Suprapubic skin (tissue), 4 donors: Measurements from ENCODE around the gene SERPINI1. TPM values are rescaled to one million over a fixed set of nuclear protein-coding genes. Genes with fewer than 3 reads are reported as not detected.

Experiments used
- DNase-seq, 2 donors: peaks; one replicate each; pipeline ENCODE4 v3.0.0-alpha.2; 2019; ENCODE audit warnings: low spot score in 2 of 2
- H3K27ac ChIP-seq: fragments of 200-600 bp; sonication (generic); one replicate; pipeline ENCODE4 v1.5.1; 2019
- H3K27me3 ChIP-seq: fragments of 200-600 bp; sonication (generic); one replicate; pipeline ENCODE4 v1.5.1; 2019
- H3K36me3 ChIP-seq: fragments of 200-600 bp; sonication (generic); one replicate; pipeline ENCODE4 v1.5.1; 2019
- H3K4me1 ChIP-seq: fragments of 200-600 bp; sonication (generic); one replicate; pipeline ENCODE4 v1.5.1; 2019
- H3K4me3 ChIP-seq: fragments of 200-600 bp; sonication (generic); one replicate; pipeline ENCODE4 v1.5.1; 2019; ENCODE audit warnings: mild to moderate bottlenecking
- H3K9me3 ChIP-seq: fragments of 200-600 bp; sonication (generic); one replicate; pipeline ENCODE4 v1.5.1; 2019
- CTCF ChIP-seq, 2 donors: fragments of 200-600 bp in 1 of 2; fragments of 450-650 bp in 1 of 2; sonication (generic) in 1 of 2; IDR thresholded peaks; one replicate each; pipeline ENCODE4 v1.5.1; 2016 to 2019; ENCODE audit warnings: antibody characterized with exemption in 2 of 2, mild to moderate bottlenecking in 1 of 2, moderate library complexity in 1 of 2
- EP300 ChIP-seq: sonication (generic); formaldehyde crosslinking; IDR thresholded peaks from one replicate; pipeline ENCODE4 v1.6.1; 2017; ENCODE audit warnings: antibody characterized with exemption
- POLR2A ChIP-seq, 2 donors: fragments of 450-650 bp; IDR thresholded peaks; one replicate each; pipeline ENCODE4 v1.6.1; 2017; ENCODE audit warnings: antibody characterized with exemption in 2 of 2, mild to moderate bottlenecking in 2 of 2, moderate library complexity in 2 of 2
- POLR2AphosphoS5 ChIP-seq, 3 donors: sonication (generic); formaldehyde crosslinking; IDR thresholded peaks; one replicate each; pipeline ENCODE4 v1.6.1; 2017; ENCODE audit warnings: antibody characterized with exemption in 3 of 3
- WGBS: methylation state at CpG from one replicate; pipeline ENCODE4 v1.1.5; 2018; 5-methylcytosine and 5-hydroxymethylcytosine counted together
- total RNA-seq, 4 donors: library from RNA; depleted of rRNA; stranded (reverse); fragments of >200 nt; gene quantifications; one replicate each; pipeline ENCODE4 v1.1.0, GENCODE V29; 2016

Gene SERPINI1
- total RNA-seq, 4 donors from 2014 or later = 1.6 to 3.0 (median 2.0) TPM

- no peak overlapping the region for H3K4me3 ChIP-seq
- no peaks in the 10 kb centered on the region for H3K36me3 ChIP-seq
- no peak overlapping the region for H3K27ac ChIP-seq
- DNase-seq = no peak
- no peaks in the 10 kb centered on the region for H3K4me1 ChIP-seq
- no peaks in the 10 kb centered on the region for H3K9me3 ChIP-seq
- no peaks in the 10 kb centered on the region for H3K27me3 ChIP-seq
- TF ChIP-seq CTCF (IDR thresholded peaks at IDR 0.05) (no peak), POLR2A (IDR thresholded peaks at IDR 0.05) (no peak), EP300 (no peak), POLR2AphosphoS5 (IDR thresholded peaks at IDR 0.05) (no peak)
Measured at GRCh38 chr3:167854846-167855245, 119.3 kb downstream of the SERPINI1 start.

- DNase-seq = no peak
- 80% methylated on average over 1 of the region's 1 CpG for WGBS
- Histone ChIP-seq H3K27me3 (no peaks in the 10 kb centered on the region), H3K4me1 (no peaks in the 10 kb centered on the region), H3K4me3 (no peak overlapping the region), H3K27ac (no peak overlapping the region), H3K9me3 (no peaks in the 10 kb centered on the region), H3K36me3 (no peaks in the 10 kb centered on the region)
- TF ChIP-seq EP300 (no peak), POLR2AphosphoS5 (IDR thresholded peaks at IDR 0.05) (no peak), CTCF (IDR thresholded peaks at IDR 0.05) (no peak), POLR2A (IDR thresholded peaks at IDR 0.05) (no peak)
Measured at GRCh38 chr3:167855306-167855705, 119.8 kb downstream of the SERPINI1 start.

DNA sequence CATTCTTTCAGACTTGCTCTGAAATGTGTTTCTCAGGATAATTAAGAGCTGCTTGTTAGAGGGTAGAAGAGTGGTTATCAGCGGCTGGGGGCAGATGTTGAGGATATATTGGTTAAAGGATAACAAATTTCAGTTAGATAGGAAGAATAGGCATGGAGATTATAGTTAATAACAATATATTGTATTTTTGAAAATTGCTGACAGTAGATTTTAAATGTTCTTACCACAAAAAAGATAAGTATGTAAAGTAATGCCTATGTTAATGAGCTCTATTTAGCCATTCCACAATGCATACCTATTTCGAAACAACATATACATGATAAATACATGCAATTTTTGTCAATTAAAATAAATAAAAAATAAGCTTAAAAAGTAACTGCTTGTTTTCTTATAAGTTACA, 123.3 kb downstream of the SERPINI1 start:
- no peak for DNase-seq
- TF ChIP-seq EP300 (no peak), POLR2A (IDR thresholded peaks at IDR 0.05) (no peak), POLR2AphosphoS5 (IDR thresholded peaks at IDR 0.05) (no peak), CTCF (IDR thresholded peaks at IDR 0.05) (no peak)
- Histone ChIP-seq H3K9me3 (no peaks in the 10 kb centered on the region), H3K27ac (no peak overlapping the region), H3K36me3 (no peaks in the 10 kb centered on the region), H3K4me1 (peaks cover 11% of the 10 kb centered on the region), H3K27me3 (no peaks in the 10 kb centered on the region), H3K4me3 (no peak overlapping the region)
- WGBS = 91% methylated on average over 2 of the region's 2 CpGs

- Histone ChIP-seq H3K27ac (no peak overlapping the region), H3K9me3 (no peaks in the 10 kb centered on the region), H3K36me3 (no peaks in the 10 kb centered on the region), H3K4me1 (peaks cover 11% of the 10 kb centered on the region), H3K27me3 (no peaks in the 10 kb centered on the region), H3K4me3 (no peak overlapping the region)
- 89% methylated on average over 1 of the region's 1 CpG for WGBS
- no peak for DNase-seq
- TF ChIP-seq POLR2AphosphoS5 (IDR thresholded peaks at IDR 0.05) (no peak), EP300 (no peak), CTCF (IDR thresholded peaks at IDR 0.05) (no peak), POLR2A (IDR thresholded peaks at IDR 0.05) (no peak)
Measured at GRCh38 chr3:167859610-167860009, 124.1 kb downstream of the SERPINI1 start.

DNA sequence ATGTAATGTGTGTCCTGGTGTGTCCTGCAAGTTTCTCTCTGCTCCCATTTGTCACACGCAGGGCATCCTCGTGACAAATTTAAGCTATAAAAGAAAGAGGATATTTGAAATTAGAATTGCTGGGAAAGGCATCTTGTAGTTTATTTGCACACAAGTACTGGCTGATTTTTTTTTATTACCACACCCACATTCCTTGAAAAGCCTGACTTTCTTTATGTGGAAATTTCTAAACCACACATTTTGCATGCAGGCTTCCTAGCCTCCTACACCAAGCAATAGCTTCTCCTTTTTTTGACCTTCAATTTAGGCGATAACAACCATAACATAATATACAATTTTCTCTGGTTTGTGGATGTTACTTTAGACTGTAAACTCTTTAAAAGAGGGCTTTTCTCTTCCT, 126.1 kb downstream of the SERPINI1 start:
- Histone ChIP-seq H3K27ac (no peak overlapping the region), H3K4me3 (no peak overlapping the region), H3K27me3 (no peaks in the 10 kb centered on the region), H3K4me1 (peaks cover 11% of the 10 kb centered on the region), H3K9me3 (no peaks in the 10 kb centered on the region), H3K36me3 (no peaks in the 10 kb centered on the region)
- DNase-seq = no peak
- WGBS = 35% methylated on average over 3 of the region's 3 CpGs
- TF ChIP-seq POLR2AphosphoS5 (IDR thresholded peaks at IDR 0.05) (no peak), EP300 (no peak), CTCF (IDR thresholded peaks at IDR 0.05) (no peak), POLR2A (IDR thresholded peaks at IDR 0.05) (no peak)
